ENCODE measurements around the gene BORCS6.

DNA sequence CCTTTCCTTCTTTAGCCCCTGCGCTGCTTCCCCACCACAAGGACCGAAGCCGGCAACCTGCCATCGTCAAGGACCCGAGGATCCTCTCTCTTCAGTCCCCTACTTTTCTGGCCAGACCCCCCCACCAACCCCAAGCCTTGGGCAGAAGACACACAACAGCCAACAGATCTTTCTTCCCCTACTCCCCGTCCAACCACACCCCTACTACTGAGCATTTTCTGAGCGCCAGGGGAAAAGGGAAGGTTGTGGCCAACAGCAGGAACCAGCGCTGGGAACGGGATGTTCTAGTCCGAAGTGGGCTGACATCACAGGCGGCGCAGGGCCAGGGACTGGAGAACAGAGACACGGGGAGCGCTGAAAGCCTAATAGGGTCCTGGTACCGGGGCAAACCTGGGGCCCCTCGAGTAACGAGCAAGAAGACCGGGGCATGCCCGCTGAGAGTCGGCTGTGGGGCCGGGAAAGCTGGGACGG is 38.3 kb downstream of the BORCS6 start:
- TF ChIP-seq BHLHE40 (IDR thresholded peaks at IDR 0.05; ENCODE audit: low read depth, low read length): no peak
- TF ChIP-seq, protein P1, sequence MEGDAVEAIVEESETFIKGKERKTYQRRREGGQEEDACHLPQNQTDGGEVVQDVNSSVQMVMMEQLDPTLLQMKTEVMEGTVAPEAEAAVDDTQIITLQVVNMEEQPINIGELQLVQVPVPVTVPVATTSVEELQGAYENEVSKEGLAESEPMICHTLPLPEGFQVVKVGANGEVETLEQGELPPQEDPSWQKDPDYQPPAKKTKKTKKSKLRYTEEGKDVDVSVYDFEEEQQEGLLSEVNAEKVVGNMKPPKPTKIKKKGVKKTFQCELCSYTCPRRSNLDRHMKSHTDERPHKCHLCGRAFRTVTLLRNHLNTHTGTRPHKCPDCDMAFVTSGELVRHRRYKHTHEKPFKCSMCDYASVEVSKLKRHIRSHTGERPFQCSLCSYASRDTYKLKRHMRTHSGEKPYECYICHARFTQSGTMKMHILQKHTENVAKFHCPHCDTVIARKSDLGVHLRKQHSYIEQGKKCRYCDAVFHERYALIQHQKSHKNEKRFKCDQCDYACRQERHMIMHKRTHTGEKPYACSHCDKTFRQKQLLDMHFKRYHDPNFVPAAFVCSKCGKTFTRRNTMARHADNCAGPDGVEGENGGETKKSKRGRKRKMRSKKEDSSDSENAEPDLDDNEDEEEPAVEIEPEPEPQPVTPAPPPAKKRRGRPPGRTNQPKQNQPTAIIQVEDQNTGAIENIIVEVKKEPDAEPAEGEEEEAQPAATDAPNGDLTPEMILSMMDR (conservative IDR thresholded peaks at IDR 0.05; ENCODE audit: low read depth, low read length): no peak
- TF ChIP-seq POLR2A (IDR thresholded peaks at IDR 0.05; ENCODE audit: low read depth, low read length): peak; percentile 27
- no peak for TF ChIP-seq SMC3 (IDR thresholded peaks at IDR 0.05; ENCODE audit: low read depth, low read length)
- TF ChIP-seq FOS (IDR thresholded peaks at IDR 0.05; ENCODE audit: low read depth, low read length): no peak
- no peak for TF ChIP-seq MAFK (IDR thresholded peaks at IDR 0.05; ENCODE audit: low read depth, low read length)
- TF ChIP-seq RAD21 (IDR thresholded peaks at IDR 0.05; ENCODE audit: low read length): no peak
- no peak for TF ChIP-seq CEBPB (IDR thresholded peaks at IDR 0.05; ENCODE audit: low read depth, low read length)

Measured in IMR-90 (cell line).